SK-N-SH (cell line): ENCODE measurements around the gene ADGB. TPM values are rescaled to one million over a fixed set of nuclear protein-coding genes. Genes with fewer than 3 reads are reported as not detected.
"Not testable (repeated sequence)": the region's sequence is repeated elsewhere in the genome, so short reads cannot be mapped to it uniquely, and the experiment has no call there.

Experiments used
- CTCF ChIA-PET: fragments of 300-600, 350-600 bp; formaldehyde crosslinking; extraction: SDS; loops from one replicate; lab custom pipeline; 2021; lab: Yijun Ruan, JAX
- POLR2A ChIA-PET: fragments of 350-600 bp; sonication (Branson Sonifier 250); formaldehyde crosslinking; extraction: SDS; loops from one replicate; lab custom pipeline; 2020; ENCODE audit warnings: antibody characterized with exemption, inconsistent platforms; lab: Yijun Ruan, JAX
- DNase-seq: peaks from one replicate; pipeline ENCODE4 v3.0.0; 2012
- H2AFZ ChIP-seq: fragments of 200-600 bp; sonication (generic); 2 replicates; pipeline ENCODE4 v1.8.1; 2016; ENCODE audit warnings: antibody characterized with exemption, mild to moderate bottlenecking, low read depth
- H3F3A ChIP-seq: fragments of 200-600 bp; sonication (generic); replicated peaks from 2 replicates; pipeline ENCODE3; 2016; ENCODE audit warnings: antibody characterized with exemption, mild to moderate bottlenecking; ENCODE audit not compliant: insufficient read depth
- H3K27ac ChIP-seq, 2 experiments: fragments of 200-500 bp in 1 of 2; fragments of 200-600 bp in 1 of 2; sonication (Bioruptor generic) in 1 of 2; sonication (generic), shearing (Covaris generic) in 1 of 2; 2 replicates each; pipeline versions ENCODE4 v1.5.1 to v1.6.1; 2014 to 2016; ENCODE audit warnings: low read depth in 2 of 2, inconsistent platforms in 1 of 2, low read length in 1 of 2, mild to moderate bottlenecking in 1 of 2, mixed read lengths in 1 of 2
- H3K27me3 ChIP-seq: fragments of 200-600 bp; sonication (generic), shearing (Covaris generic); 2 replicates; pipeline ENCODE4 v1.6.1; 2016; ENCODE audit warnings: mixed run types; ENCODE audit not compliant: insufficient read depth
- H3K36me3 ChIP-seq, 2 experiments: fragments of 200-500 bp in 1 of 2; fragments of 200-600 bp in 1 of 2; sonication (Bioruptor generic) in 1 of 2; sonication (generic) in 1 of 2; replicated peaks in 1 of 2; 2 replicates each; pipeline versions ENCODE3 to v1.5.1; 2014 to 2016; ENCODE audit warnings: low read length in 1 of 2, mild to moderate bottlenecking in 1 of 2; ENCODE audit not compliant: insufficient read depth in 2 of 2, control insufficient read depth in 1 of 2
- H3K4me1 ChIP-seq, 2 experiments: fragments of 200-500 bp in 1 of 2; fragments of 200-600 bp in 1 of 2; sonication (Bioruptor generic) in 1 of 2; sonication (generic), shearing (Covaris generic) in 1 of 2; 2 replicates each; pipeline versions ENCODE4 v1.5.1 to v1.6.1; 2014 to 2016; ENCODE audit warnings: low read depth in 1 of 2, low read length in 1 of 2, mixed run types in 1 of 2; ENCODE audit not compliant: insufficient read depth in 2 of 2, control insufficient read depth in 1 of 2
- H3K4me2 ChIP-seq: fragments of 200-600 bp; sonication (generic), shearing (Covaris generic); 2 replicates; pipeline ENCODE4 v1.6.1; 2017; ENCODE audit warnings: mixed run types
- H3K4me3 ChIP-seq, 2 experiments: fragments of 200-500 bp in 1 of 2; fragments of 200-600 bp in 1 of 2; sonication (Bioruptor generic) in 1 of 2; sonication (generic), shearing (Covaris generic) in 1 of 2; 2 replicates each; pipeline versions ENCODE4 v1.5.1 to v1.8.1; 2014 to 2016; ENCODE audit warnings: low read depth in 2 of 2, inconsistent platforms in 1 of 2, low read length in 1 of 2, mild to moderate bottlenecking in 1 of 2, mixed read lengths in 1 of 2, moderate library complexity in 1 of 2
- H3K79me2 ChIP-seq: fragments of 200-600 bp; sonication (generic); 2 replicates; pipeline ENCODE4 v1.8.1; 2017; ENCODE audit warnings: mild to moderate bottlenecking; ENCODE audit not compliant: insufficient read depth
- H3K9ac ChIP-seq: fragments of 200-600 bp; sonication (generic); 2 replicates; pipeline ENCODE4 v1.6.1; 2017; ENCODE audit warnings: mixed run types
- H3K9me2 ChIP-seq: fragments of 200-600 bp; sonication (generic); 2 replicates; pipeline ENCODE4 v1.6.1; 2017; ENCODE audit warnings: mixed run types
- H3K9me3 ChIP-seq: fragments of 200-600 bp; sonication (generic); 2 replicates; pipeline ENCODE4 v1.6.1; 2017; ENCODE audit warnings: mixed run types, mild to moderate bottlenecking, moderate library complexity
- H4K20me1 ChIP-seq: fragments of 200-600 bp; sonication (generic); 2 replicates; pipeline ENCODE4 v1.6.1; 2017; ENCODE audit warnings: mild to moderate bottlenecking, mixed run types; ENCODE audit not compliant: insufficient read depth
- ELF1 ChIP-seq: IDR thresholded peaks from 2 replicates; pipeline ENCODE4 v1.4.0; 2012
- FOSL2 ChIP-seq: IDR thresholded peaks from 2 replicates; pipeline ENCODE4 v1.4.0; 2012; ENCODE audit warnings: low read depth, mild to moderate bottlenecking, moderate library complexity, borderline replicate concordance
- FOXJ3 ChIP-seq: sonication (generic); formaldehyde crosslinking; IDR thresholded peaks from 2 replicates; pipeline ENCODE4 v1.5.1; 2020; ENCODE audit warnings: mild to moderate bottlenecking, missing genetic modification reagents
- FOXM1 ChIP-seq: IDR thresholded peaks from 2 replicates; pipeline ENCODE4 v1.4.0; 2012; ENCODE audit warnings: low read depth, mild to moderate bottlenecking
- MEF2A ChIP-seq: IDR thresholded peaks from 2 replicates; pipeline ENCODE4 v1.4.0; 2012; ENCODE audit warnings: low read depth, borderline replicate concordance
- NFIC ChIP-seq: IDR thresholded peaks from 2 replicates; pipeline ENCODE4 v1.4.0; 2012; ENCODE audit warnings: borderline replicate concordance
- POLR2AphosphoS5 ChIP-seq: IDR thresholded peaks from 2 replicates; pipeline ENCODE4 v1.6.1; 2012; ENCODE audit warnings: low read depth, low read length
- RCOR1 ChIP-seq: fragments of 150-350 bp; IDR thresholded peaks from 2 replicates; pipeline ENCODE4 v1.6.1; 2017; ENCODE audit warnings: antibody characterized with exemption, low read length
- RFX5 ChIP-seq: IDR thresholded peaks from 2 replicates; pipeline ENCODE4 v1.6.1; 2012; ENCODE audit warnings: mild to moderate bottlenecking, improper control_type of control experiment, low read length
- TAF1 ChIP-seq: IDR thresholded peaks from 2 replicates; pipeline ENCODE4 v1.6.1; 2012; ENCODE audit warnings: low read depth, mild to moderate bottlenecking, low read length, moderate library complexity, borderline replicate concordance
- WGBS: methylation state at CpG from one replicate; pipeline ENCODE4 v1.1.6; 2017; ENCODE audit warnings: low lambda C conversion rate; 5-methylcytosine and 5-hydroxymethylcytosine counted together
- polyA plus RNA-seq, 3 experiments: library from polyadenylated mRNA; depleted of rRNA; stranded (reverse); fragments of >200 nt; gene quantifications; 2 replicates each; pipeline ENCODE4 v1.2.3, GENCODE V29; 2012
- TF ChIP-seq, protein P1 (sequence below): IDR thresholded peaks from 2 replicates; pipeline ENCODE4 v1.6.1; 2012; ENCODE audit warnings: mild to moderate bottlenecking, low read depth, low read length, moderate library complexity
- TF ChIP-seq, protein P2 (sequence below): fragments of 200-600 bp; sonication (generic); IDR thresholded peaks from 2 replicates; pipeline ENCODE4 v1.6.1; 2017; ENCODE audit warnings: antibody characterized with exemption, mild to moderate bottlenecking, moderate library complexity
- TF ChIP-seq, protein P3 (sequence below): fragments of 150-350 bp; IDR thresholded peaks from 2 replicates; pipeline ENCODE4 v1.6.1; 2017; ENCODE audit warnings: antibody characterized with exemption, low read length, low read depth, borderline replicate concordance
- TF ChIP-seq, protein P4 (sequence below): IDR thresholded peaks from 2 replicates; pipeline ENCODE4 v1.4.0; 2012; ENCODE audit warnings: low read depth, borderline replicate concordance
- TF ChIP-seq, protein P5 (sequence below): fragments of 150-350 bp; IDR thresholded peaks from 2 replicates; pipeline ENCODE4 v1.6.1; 2016; ENCODE audit warnings: mild to moderate bottlenecking, low read depth, low read length

The ADGB gene
- polyA plus RNA-seq, 1 of the 3 experiments (the other 2 are of a cell fraction): not detected

DNA sequence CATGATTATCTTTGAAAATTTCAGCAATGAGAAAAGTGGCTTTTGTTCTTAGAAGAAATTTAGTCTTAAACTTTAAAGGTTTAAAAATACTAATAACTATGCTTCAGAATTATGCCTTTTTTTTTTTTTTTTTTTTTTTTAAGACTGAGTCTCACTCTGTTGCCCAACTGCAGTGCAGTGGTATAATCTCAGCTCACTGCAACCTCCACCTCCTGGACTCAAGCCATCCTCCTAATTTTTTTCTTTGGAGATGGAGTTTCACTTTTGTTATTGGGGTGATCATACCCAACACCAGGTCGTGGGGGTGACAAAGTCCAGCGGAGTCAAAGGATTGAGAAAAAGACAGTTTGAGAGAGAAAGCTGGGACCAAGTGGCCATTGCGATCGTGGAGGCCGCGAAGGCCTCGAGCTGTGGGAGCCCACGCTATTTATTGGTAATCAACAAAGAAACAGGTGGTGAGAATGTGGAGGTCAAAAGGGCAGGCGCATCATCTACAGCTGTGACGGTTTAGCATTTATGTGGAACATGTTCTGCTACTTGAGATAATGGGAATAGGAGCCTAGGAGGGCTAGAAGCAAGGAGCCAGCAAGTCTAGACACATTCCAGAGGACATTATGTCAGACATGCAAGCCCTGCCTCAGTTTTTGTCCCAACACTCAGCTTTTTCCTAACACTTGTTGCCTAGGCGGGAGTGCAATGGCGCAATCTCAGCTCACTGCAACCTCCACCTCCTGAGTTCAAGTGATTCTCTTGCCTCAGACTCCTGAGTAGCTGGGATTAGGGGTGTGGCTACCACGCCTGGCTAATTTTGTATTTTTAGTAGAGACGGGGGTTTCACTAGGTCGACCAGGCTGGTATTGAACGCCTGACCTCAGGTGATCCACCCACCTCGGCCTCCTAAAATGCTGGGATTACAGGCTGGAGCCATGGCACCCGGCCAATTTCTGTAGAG lies 217.0 kb downstream of the ADGB start:
- H3K36me3 ChIP-seq, H3K27me3 ChIP-seq, H3K79me2 ChIP-seq, H3K9me2 ChIP-seq, DNase-seq, H3K4me3 ChIP-seq, POLR2A ChIA-PET, H3K4me1 ChIP-seq, H2AFZ ChIP-seq, H3K9me3 ChIP-seq, H3K27ac ChIP-seq, H4K20me1 ChIP-seq, H3K4me2 ChIP-seq, H3F3A ChIP-seq, H3K9ac ChIP-seq: not testable (repeated sequence)
- CTCF ChIA-PET: interaction anchor here (1.1 kb wide), 1 partner anchor 14 kb away, joined by 4 read pairs; no protein-coding TSS in a partner anchor
- 86% methylated on average over 14 of the region's 18 CpGs for WGBS

DNA sequence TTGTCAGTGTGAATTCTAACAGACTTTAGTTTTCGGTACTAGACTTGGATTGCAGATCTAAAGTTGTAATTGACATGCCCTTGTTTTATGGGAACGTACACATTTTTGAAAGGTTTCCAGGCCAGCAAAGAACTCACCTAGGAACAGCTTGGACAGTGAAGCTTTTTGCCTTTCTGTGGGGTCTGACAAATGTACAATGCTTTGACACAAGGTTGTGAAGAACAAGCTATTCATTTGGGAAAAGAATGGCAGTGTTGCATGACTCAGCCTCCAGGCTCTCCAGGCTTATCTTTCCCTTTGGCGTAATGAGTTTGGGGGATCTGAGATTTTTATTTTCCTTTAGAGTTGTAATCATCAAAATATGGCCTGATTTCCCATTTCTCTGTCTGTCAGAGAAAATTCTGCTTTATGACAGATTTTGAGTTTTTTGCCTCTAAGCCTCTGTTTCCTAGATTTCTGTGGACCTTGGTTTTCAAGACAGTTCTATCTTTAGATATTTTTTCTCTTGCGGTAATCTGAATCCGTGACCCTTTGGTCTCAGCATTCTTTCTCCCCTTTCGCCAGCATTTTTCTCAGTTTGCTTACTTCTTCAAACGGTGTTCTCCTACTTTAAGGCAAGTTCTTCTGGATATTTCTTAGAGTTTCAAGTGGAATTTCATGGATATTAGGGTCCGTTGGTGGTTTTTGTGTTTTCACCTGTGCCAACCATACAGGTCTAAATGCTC lies 221.0 kb downstream of the ADGB start:
- Histone ChIP-seq H3K4me1 (no peaks in the 10 kb centered on the region), H3K27me3 (no peaks in the 10 kb centered on the region), H3K4me3 (no peak overlapping the region), H3K4me2 (no peak overlapping the region), H3K36me3 (no peaks in the 10 kb centered on the region), H4K20me1 (no peaks in the 10 kb centered on the region), H2AFZ (no peak overlapping the region), H3K27ac (no peak overlapping the region), H3F3A (no peaks in the 10 kb centered on the region), H3K79me2 (no peaks in the 10 kb centered on the region), H3K9ac (no peak overlapping the region), H3K9me3 (no peaks in the 10 kb centered on the region), H3K9me2 (no peaks in the 10 kb centered on the region)
- ChIA-PET CTCF (no interaction called here), POLR2A (no interaction called here)
- WGBS: 69% methylated on average over 8 of the region's 8 CpGs
- DNase-seq: no peak
- TF ChIP-seq FOXJ3 (CRISPR knock-in tag) (no peak), FOXM1 (no peak), TAF1 (no peak), MEF2A (no peak), ELF1 (no peak), RCOR1 (no peak), FOSL2 (no peak), POLR2AphosphoS5 (no peak), NFIC (no peak), RFX5 (no peak)
- TF ChIP-seq, protein P1, sequence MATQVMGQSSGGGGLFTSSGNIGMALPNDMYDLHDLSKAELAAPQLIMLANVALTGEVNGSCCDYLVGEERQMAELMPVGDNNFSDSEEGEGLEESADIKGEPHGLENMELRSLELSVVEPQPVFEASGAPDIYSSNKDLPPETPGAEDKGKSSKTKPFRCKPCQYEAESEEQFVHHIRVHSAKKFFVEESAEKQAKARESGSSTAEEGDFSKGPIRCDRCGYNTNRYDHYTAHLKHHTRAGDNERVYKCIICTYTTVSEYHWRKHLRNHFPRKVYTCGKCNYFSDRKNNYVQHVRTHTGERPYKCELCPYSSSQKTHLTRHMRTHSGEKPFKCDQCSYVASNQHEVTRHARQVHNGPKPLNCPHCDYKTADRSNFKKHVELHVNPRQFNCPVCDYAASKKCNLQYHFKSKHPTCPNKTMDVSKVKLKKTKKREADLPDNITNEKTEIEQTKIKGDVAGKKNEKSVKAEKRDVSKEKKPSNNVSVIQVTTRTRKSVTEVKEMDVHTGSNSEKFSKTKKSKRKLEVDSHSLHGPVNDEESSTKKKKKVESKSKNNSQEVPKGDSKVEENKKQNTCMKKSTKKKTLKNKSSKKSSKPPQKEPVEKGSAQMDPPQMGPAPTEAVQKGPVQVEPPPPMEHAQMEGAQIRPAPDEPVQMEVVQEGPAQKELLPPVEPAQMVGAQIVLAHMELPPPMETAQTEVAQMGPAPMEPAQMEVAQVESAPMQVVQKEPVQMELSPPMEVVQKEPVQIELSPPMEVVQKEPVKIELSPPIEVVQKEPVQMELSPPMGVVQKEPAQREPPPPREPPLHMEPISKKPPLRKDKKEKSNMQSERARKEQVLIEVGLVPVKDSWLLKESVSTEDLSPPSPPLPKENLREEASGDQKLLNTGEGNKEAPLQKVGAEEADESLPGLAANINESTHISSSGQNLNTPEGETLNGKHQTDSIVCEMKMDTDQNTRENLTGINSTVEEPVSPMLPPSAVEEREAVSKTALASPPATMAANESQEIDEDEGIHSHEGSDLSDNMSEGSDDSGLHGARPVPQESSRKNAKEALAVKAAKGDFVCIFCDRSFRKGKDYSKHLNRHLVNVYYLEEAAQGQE: no peak
- TF ChIP-seq, protein P2, sequence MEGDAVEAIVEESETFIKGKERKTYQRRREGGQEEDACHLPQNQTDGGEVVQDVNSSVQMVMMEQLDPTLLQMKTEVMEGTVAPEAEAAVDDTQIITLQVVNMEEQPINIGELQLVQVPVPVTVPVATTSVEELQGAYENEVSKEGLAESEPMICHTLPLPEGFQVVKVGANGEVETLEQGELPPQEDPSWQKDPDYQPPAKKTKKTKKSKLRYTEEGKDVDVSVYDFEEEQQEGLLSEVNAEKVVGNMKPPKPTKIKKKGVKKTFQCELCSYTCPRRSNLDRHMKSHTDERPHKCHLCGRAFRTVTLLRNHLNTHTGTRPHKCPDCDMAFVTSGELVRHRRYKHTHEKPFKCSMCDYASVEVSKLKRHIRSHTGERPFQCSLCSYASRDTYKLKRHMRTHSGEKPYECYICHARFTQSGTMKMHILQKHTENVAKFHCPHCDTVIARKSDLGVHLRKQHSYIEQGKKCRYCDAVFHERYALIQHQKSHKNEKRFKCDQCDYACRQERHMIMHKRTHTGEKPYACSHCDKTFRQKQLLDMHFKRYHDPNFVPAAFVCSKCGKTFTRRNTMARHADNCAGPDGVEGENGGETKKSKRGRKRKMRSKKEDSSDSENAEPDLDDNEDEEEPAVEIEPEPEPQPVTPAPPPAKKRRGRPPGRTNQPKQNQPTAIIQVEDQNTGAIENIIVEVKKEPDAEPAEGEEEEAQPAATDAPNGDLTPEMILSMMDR: no peak
- TF ChIP-seq, protein P3, sequence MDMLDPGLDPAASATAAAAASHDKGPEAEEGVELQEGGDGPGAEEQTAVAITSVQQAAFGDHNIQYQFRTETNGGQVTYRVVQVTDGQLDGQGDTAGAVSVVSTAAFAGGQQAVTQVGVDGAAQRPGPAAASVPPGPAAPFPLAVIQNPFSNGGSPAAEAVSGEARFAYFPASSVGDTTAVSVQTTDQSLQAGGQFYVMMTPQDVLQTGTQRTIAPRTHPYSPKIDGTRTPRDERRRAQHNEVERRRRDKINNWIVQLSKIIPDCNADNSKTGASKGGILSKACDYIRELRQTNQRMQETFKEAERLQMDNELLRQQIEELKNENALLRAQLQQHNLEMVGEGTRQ: no peak
- TF ChIP-seq, protein P4, sequence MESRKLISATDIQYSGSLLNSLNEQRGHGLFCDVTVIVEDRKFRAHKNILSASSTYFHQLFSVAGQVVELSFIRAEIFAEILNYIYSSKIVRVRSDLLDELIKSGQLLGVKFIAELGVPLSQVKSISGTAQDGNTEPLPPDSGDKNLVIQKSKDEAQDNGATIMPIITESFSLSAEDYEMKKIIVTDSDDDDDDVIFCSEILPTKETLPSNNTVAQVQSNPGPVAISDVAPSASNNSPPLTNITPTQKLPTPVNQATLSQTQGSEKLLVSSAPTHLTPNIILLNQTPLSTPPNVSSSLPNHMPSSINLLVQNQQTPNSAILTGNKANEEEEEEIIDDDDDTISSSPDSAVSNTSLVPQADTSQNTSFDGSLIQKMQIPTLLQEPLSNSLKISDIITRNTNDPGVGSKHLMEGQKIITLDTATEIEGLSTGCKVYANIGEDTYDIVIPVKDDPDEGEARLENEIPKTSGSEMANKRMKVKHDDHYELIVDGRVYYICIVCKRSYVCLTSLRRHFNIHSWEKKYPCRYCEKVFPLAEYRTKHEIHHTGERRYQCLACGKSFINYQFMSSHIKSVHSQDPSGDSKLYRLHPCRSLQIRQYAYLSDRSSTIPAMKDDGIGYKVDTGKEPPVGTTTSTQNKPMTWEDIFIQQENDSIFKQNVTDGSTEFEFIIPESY: no peak
- TF ChIP-seq, protein P5, sequence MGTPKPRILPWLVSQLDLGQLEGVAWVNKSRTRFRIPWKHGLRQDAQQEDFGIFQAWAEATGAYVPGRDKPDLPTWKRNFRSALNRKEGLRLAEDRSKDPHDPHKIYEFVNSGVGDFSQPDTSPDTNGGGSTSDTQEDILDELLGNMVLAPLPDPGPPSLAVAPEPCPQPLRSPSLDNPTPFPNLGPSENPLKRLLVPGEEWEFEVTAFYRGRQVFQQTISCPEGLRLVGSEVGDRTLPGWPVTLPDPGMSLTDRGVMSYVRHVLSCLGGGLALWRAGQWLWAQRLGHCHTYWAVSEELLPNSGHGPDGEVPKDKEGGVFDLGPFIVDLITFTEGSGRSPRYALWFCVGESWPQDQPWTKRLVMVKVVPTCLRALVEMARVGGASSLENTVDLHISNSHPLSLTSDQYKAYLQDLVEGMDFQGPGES: no peak
